IMR-90 (cell line): ENCODE data around the gene AGPAT3. TPM values are rescaled to one million over a fixed set of nuclear protein-coding genes. Genes with fewer than 3 reads are reported as not detected.
A peak's percentile ranks its signal among the peaks of the same experiment; 100 is the strongest.

ENCODE experiments used
- ATAC-seq: fragments of 200-7000 bp; cut with Tn5 transposase; 2 replicates; pipeline ENCODE4 v1.9.1; 2020; ENCODE audit warnings: low read depth, mild to moderate bottlenecking, moderate library complexity
- BruUV-seq: library from RNA; stranded (reverse); fragments of 400-500 nt; replicated peaks from 2 replicates; lab custom pipeline; 2021; lab: Mats Ljungman, UMichigan
- CTCF ChIA-PET: fragments of 300-600 bp; formaldehyde crosslinking; extraction: SDS; loops from one replicate; lab custom pipeline; 2021; ENCODE audit warnings: antibody characterized with exemption; lab: Yijun Ruan, JAX
- POLR2A ChIA-PET: fragments of 300-600 bp; sonication (Branson Sonifier 250); formaldehyde crosslinking; loops from one replicate; lab custom pipeline; 2022; ENCODE audit warnings: antibody characterized with exemption; ENCODE audit not compliant: unreplicated experiment; lab: Charles Lee
- DNase-seq: peaks from one replicate; pipeline ENCODE4 v3.0.0; 2013
- H2AFZ ChIP-seq: replicated peaks from 2 replicates; pipeline ENCODE3; 2013; ENCODE audit warnings: low read length, mild to moderate bottlenecking; ENCODE audit not compliant: poor library complexity
- H2AK5ac ChIP-seq: 2 replicates; pipeline ENCODE4 v1.6.1; 2013; ENCODE audit warnings: low read depth, low read length, inconsistent platforms
- H2AK9ac ChIP-seq: replicated peaks from 2 replicates; pipeline ENCODE3; 2013; ENCODE audit warnings: mild to moderate bottlenecking, low read depth, low read length, moderate library complexity; ENCODE audit not compliant: poor library complexity
- H2BK120ac ChIP-seq: 2 replicates; pipeline ENCODE4 v1.6.1; 2013; ENCODE audit warnings: low read depth, low read length, inconsistent platforms
- H2BK15ac ChIP-seq: 3 replicates; pipeline ENCODE4 v1.6.1; 2013; ENCODE audit warnings: low read depth, low read length, inconsistent platforms
- H2BK20ac ChIP-seq: 2 replicates; pipeline ENCODE4 v1.6.1; 2013; ENCODE audit warnings: low read depth, mild to moderate bottlenecking, inconsistent platforms, low read length, moderate library complexity
- H2BK5ac ChIP-seq: 2 replicates; pipeline ENCODE4 v1.6.1; 2013; ENCODE audit warnings: mild to moderate bottlenecking, low read depth, low read length, inconsistent platforms; ENCODE audit not compliant: poor library complexity, severe bottlenecking
- H3K14ac ChIP-seq: replicated peaks from 2 replicates; pipeline ENCODE4 v1.6.1; 2013; ENCODE audit warnings: low read depth, low read length, inconsistent platforms
- H3K18ac ChIP-seq: 2 replicates; pipeline ENCODE4 v1.6.1; 2013; ENCODE audit warnings: low read depth, low read length, control low read depth
- H3K23ac ChIP-seq: 2 replicates; pipeline ENCODE4 v1.6.1; 2013; ENCODE audit warnings: low read depth, low read length, inconsistent platforms
- H3K27ac ChIP-seq: 2 replicates; pipeline ENCODE4 v1.5.1; 2013; ENCODE audit warnings: mild to moderate bottlenecking, control low read depth, low read length; ENCODE audit not compliant: insufficient read depth
- H3K27me3 ChIP-seq: 2 replicates; pipeline ENCODE4 v1.6.1; 2013; ENCODE audit warnings: low read length; ENCODE audit not compliant: control insufficient read depth, insufficient read depth
- H3K36me3 ChIP-seq: 2 replicates; pipeline ENCODE4 v1.6.1; 2013; ENCODE audit warnings: low read length, mixed read lengths; ENCODE audit not compliant: control insufficient read depth, insufficient read depth
- H3K4ac ChIP-seq: 2 replicates; pipeline ENCODE4 v1.6.1; 2013; ENCODE audit warnings: low read depth, low read length, inconsistent platforms
- H3K4me1 ChIP-seq: 2 replicates; pipeline ENCODE4 v1.6.1; 2013; ENCODE audit warnings: low read length, mixed read lengths; ENCODE audit not compliant: control insufficient read depth, insufficient read depth
- H3K4me2 ChIP-seq: 2 replicates; pipeline ENCODE4 v1.6.1; 2013; ENCODE audit warnings: low read depth, mild to moderate bottlenecking, control low read depth, low read length, moderate library complexity
- H3K4me3 ChIP-seq: 2 replicates; pipeline ENCODE4 v1.5.1; 2013; ENCODE audit warnings: low read depth, mild to moderate bottlenecking, control low read depth, low read length, moderate library complexity; ENCODE audit not compliant: insufficient read depth
- H3K56ac ChIP-seq: 2 replicates; pipeline ENCODE4 v1.6.1; 2013; ENCODE audit warnings: low read length, inconsistent platforms; ENCODE audit not compliant: insufficient read depth; ENCODE audit errors: extremely low read depth
- H3K79me1 ChIP-seq, 2 experiments: 2 replicates each; pipeline ENCODE4 v1.6.1; 2013; ENCODE audit warnings: low read length in 2 of 2, inconsistent platforms in 1 of 2, low read depth in 1 of 2
- H3K9ac ChIP-seq: 2 replicates; pipeline ENCODE4 v1.6.1; 2013; ENCODE audit warnings: low read depth, low read length, control low read depth
- H3K9me1 ChIP-seq: 2 replicates; pipeline ENCODE4 v1.6.1; 2013; ENCODE audit warnings: low read length, inconsistent platforms; ENCODE audit not compliant: insufficient read depth
- H3K9me3 ChIP-seq: 2 replicates; pipeline ENCODE4 v1.6.1; 2013; ENCODE audit warnings: low read length; ENCODE audit not compliant: control insufficient read depth, insufficient read depth
- H4K20me1 ChIP-seq: 2 replicates; pipeline ENCODE4 v1.6.1; 2013; ENCODE audit warnings: low read length, inconsistent platforms; ENCODE audit not compliant: insufficient read depth
- H4K5ac ChIP-seq: 2 replicates; pipeline ENCODE4 v1.6.1; 2013; ENCODE audit warnings: mild to moderate bottlenecking, low read depth, low read length, control low read depth
- H4K8ac ChIP-seq, 2 experiments: 2 replicates each; pipeline ENCODE4 v1.6.1; 2013; ENCODE audit warnings: low read depth in 2 of 2, low read length in 2 of 2, control low read depth in 1 of 2, inconsistent platforms in 1 of 2
- H4K91ac ChIP-seq: 2 replicates; pipeline ENCODE4 v1.6.1; 2013; ENCODE audit warnings: low read depth, low read length, inconsistent platforms; ENCODE audit not compliant: insufficient read depth
- BHLHE40 ChIP-seq: fragments of 150-350 bp; IDR thresholded peaks from 2 replicates; pipeline ENCODE4 v1.6.1; 2016; ENCODE audit warnings: mild to moderate bottlenecking, low read depth, low read length
- CTCF ChIP-seq: conservative IDR thresholded peaks from 2 replicates; pipeline ENCODE4 v1.5.1; 2012; ENCODE audit warnings: mild to moderate bottlenecking, low read depth, low read length, improper control_type of control experiment
- ELK1 ChIP-seq: fragments of 150-350 bp; IDR thresholded peaks from 2 replicates; pipeline ENCODE4 v1.6.1; 2016; ENCODE audit warnings: low read depth, mild to moderate bottlenecking, low read length, moderate library complexity, borderline replicate concordance
- FOS ChIP-seq: fragments of 150-350 bp; IDR thresholded peaks from 2 replicates; pipeline ENCODE4 v1.6.1; 2016; ENCODE audit warnings: low read depth, low read length
- MAFK ChIP-seq: IDR thresholded peaks from 2 replicates; pipeline ENCODE4 v1.6.1; 2012; ENCODE audit warnings: low read depth, low read length, improper control_type of control experiment
- MAZ ChIP-seq: IDR thresholded peaks from 2 replicates; pipeline ENCODE4 v1.6.1; 2012; ENCODE audit warnings: low read depth, mild to moderate bottlenecking, low read length, improper control_type of control experiment, moderate library complexity, borderline replicate concordance
- MXI1 ChIP-seq: IDR thresholded peaks from 2 replicates; pipeline ENCODE4 v1.6.1; 2012; ENCODE audit warnings: low read depth, mild to moderate bottlenecking, low read length, moderate library complexity, borderline replicate concordance
- NFE2L2 ChIP-seq: fragments of 150-350 bp; IDR thresholded peaks from 2 replicates; pipeline ENCODE4 v1.6.1; 2016; ENCODE audit warnings: low read depth, mild to moderate bottlenecking, low read length
- POLR2A ChIP-seq: IDR thresholded peaks from 2 replicates; pipeline ENCODE4 v1.6.1; 2012; ENCODE audit warnings: mild to moderate bottlenecking, low read depth, low read length
- RCOR1 ChIP-seq: IDR thresholded peaks from 2 replicates; pipeline ENCODE4 v1.6.1; 2012; ENCODE audit warnings: mild to moderate bottlenecking, low read length, improper control_type of control experiment; ENCODE audit not compliant: insufficient replicate concordance
- RFX5 ChIP-seq: IDR thresholded peaks from 2 replicates; pipeline ENCODE4 v1.8.0; 2012; ENCODE audit warnings: low read depth, mild to moderate bottlenecking, low read length, moderate library complexity
- SMC3 ChIP-seq: fragments of 150-350 bp; IDR thresholded peaks from 2 replicates; pipeline ENCODE4 v1.6.1; 2016; ENCODE audit warnings: low read depth, mild to moderate bottlenecking, antibody characterized with exemption, low read length, moderate library complexity
- USF2 ChIP-seq: fragments of 150-350 bp; IDR thresholded peaks from 2 replicates; pipeline ENCODE4 v1.6.1; 2017; ENCODE audit warnings: mild to moderate bottlenecking, antibody characterized with exemption, low read length, low read depth
- WGBS, 2 experiments: methylation state at CpG; one replicate each; pipeline versions ENCODE4 v1.1.5 to v1.1.7; 2013; ENCODE audit warnings: missing lambda C conversion rate in 2 of 2; ENCODE audit not compliant: insufficient read length in 1 of 2; ENCODE audit errors: extremely low coverage in 2 of 2; 5-methylcytosine and 5-hydroxymethylcytosine counted together
- dilution Hi-C: fragments of 300-500 bp; cut with HindIII; formaldehyde crosslinking; loops from one replicate; pipeline ENCODE4 v1.14.3; 2018; ENCODE audit warnings: low sequenced_read_pairs; ENCODE audit not compliant: unreplicated experiment
- in situ Hi-C: fragments of 300-500 bp; cut with MboI; formaldehyde crosslinking; loops from 3 replicates; pipeline ENCODE4 v1.14.3; 2019; ENCODE audit warnings: low sequenced_read_pairs, inconsistent platforms, mixed read lengths
- intact Hi-C: fragments of 100-400 bp; cut with micrococcal nuclease; formaldehyde crosslinking; loops from 2 replicates; pipeline ENCODE4 v1.10.0; 2022
- polyA plus RNA-seq, 3 experiments: library from polyadenylated mRNA; depleted of rRNA; stranded (reverse); fragments of >200 nt; gene quantifications; 2 replicates each; pipeline ENCODE4 v1.2.3, GENCODE V29; 2012; ENCODE audit warnings: low replicate concordance in 1 of 3
- total RNA-seq: library from RNA; depleted of rRNA; stranded (reverse); fragments of >200 nt; gene quantifications from 2 replicates; pipeline ENCODE4 v1.2.3, GENCODE V29; 2012

AGPAT3 gene
- total and polyA plus RNA-seq, 2 of the 4 experiments (the other 2 are of a cell fraction), result 27.1 to 38.7 TPM

- no peaks in the 10 kb centered on the region for H3K9me3 ChIP-seq
- POLR2A ChIA-PET, result interaction anchor here (0.8 kb wide), 1 partner anchor 36 kb away, joined by 5 read pairs; no protein-coding TSS in a partner anchor
- peak within 1 kb of the TSS; percentile 92 for H3K4me3 ChIP-seq
- H2BK15ac ChIP-seq, result no peak within 1 kb of the TSS
- peak within 1 kb of the TSS; percentile 82 for H2BK5ac ChIP-seq
- H3K79me1 ChIP-seq, result peaks cover 7 to 30% of the 10 kb centered on the region in 2 experiments
- in situ Hi-C loops, result no loop called here
- peak within 1 kb of the TSS; percentile 95 for H2AFZ ChIP-seq
- peak within 1 kb of the TSS; percentile 91 for H4K91ac ChIP-seq
- no peak within 1 kb of the TSS for H2BK20ac ChIP-seq
- ATAC-seq (peak; percentile 95), DNase-seq (peak; percentile 80)
- intact Hi-C loops, result loop anchor here (5.0 kb wide), 1 partner anchor 40 kb away; no protein-coding TSS in a partner anchor
- dilution Hi-C loops, result no loop called here
- H2BK120ac ChIP-seq, result no peak within 1 kb of the TSS
- peak within 1 kb of the TSS; percentile 93 for H2AK9ac ChIP-seq
- 0% methylated on average over 48 of the region's 107 CpGs; no CpG with 5 or more reads in 1 of the 2 experiments for WGBS, 2 experiments
- H3K9me1 ChIP-seq, result peaks cover 9% of the 10 kb centered on the region; the same call in 1 of the 2 replicates
- peaks cover 29% of the 10 kb centered on the region for H4K20me1 ChIP-seq
- peak within 1 kb of the TSS; percentile 72 to 86 for H4K8ac ChIP-seq
- H3K23ac ChIP-seq, result peak within 1 kb of the TSS; percentile 69
- no TSS peak for BruUV-seq
- H3K27me3 ChIP-seq, result no peaks in the 10 kb centered on the region
- CTCF ChIA-PET, result no interaction called here
- H3K56ac ChIP-seq, result peak within 1 kb of the TSS; percentile 46
- peak within 1 kb of the TSS; percentile 52 for H4K5ac ChIP-seq
- H3K14ac ChIP-seq, result peak within 1 kb of the TSS; percentile 66
- H3K36me3 ChIP-seq, result no peaks in the 10 kb centered on the region
- H3K4me1 ChIP-seq, result peaks cover 7% of the 10 kb centered on the region
- H3K4me2 ChIP-seq, result peak within 1 kb of the TSS; percentile 81
- H3K18ac ChIP-seq, result no peak within 1 kb of the TSS; the same call in 1 of the 2 replicates
- peak within 1 kb of the TSS; percentile 67 for H3K4ac ChIP-seq
- peak within 1 kb of the TSS; percentile 74 for H3K9ac ChIP-seq
- H3K27ac ChIP-seq, result peak within 1 kb of the TSS; percentile 90
- peak within 1 kb of the TSS; percentile 64 for H2AK5ac ChIP-seq
- TF ChIP-seq MAZ (peak; percentile 68), POLR2A (peak; percentile 83), NFE2L2 (no peak), CTCF (no peak), ELK1 (no peak), FOS (no peak), RFX5 (no peak), SMC3 (no peak), BHLHE40 (no peak), RCOR1 (no peak), MAFK (no peak), MXI1 (peak; percentile 74; the same call in 1 of the 2 replicates), USF2 (no peak; the same call in 1 of the 2 replicates)
These were observed 146.8 kb downstream of the AGPAT3 start, which contains the start of gene TRAPPC10 for GRCh38 chr21:44011579-44012473. Gene TRAPPC10, plus strand, starts transcription at chr21:44012309. Its CDS starts 185 bp downstream, at chr21:44012494.
